Mesendoderm (in vitro differentiated cells): ENCODE results near the gene GTF2IRD1.
"Not testable (repeated sequence)": the region's sequence is repeated elsewhere in the genome, so short reads cannot be mapped to it uniquely, and the experiment has no call there.

Experiments
- DNase-seq: peaks from one replicate; pipeline ENCODE4 v3.0.0; 2013
- H2AK5ac ChIP-seq: 2 replicates; pipeline ENCODE4 v1.6.1; 2013; ENCODE audit warnings: low read length, inconsistent platforms
- H2BK120ac ChIP-seq: 2 replicates; pipeline ENCODE4 v1.6.1; 2013; ENCODE audit warnings: low read depth, mild to moderate bottlenecking, low read length, moderate library complexity, mixed read lengths
- H2BK15ac ChIP-seq: replicated peaks from 2 replicates; pipeline ENCODE4 v1.6.1; 2013; ENCODE audit warnings: low read depth, mild to moderate bottlenecking, moderate library complexity
- H2BK5ac ChIP-seq: 2 replicates; pipeline ENCODE4 v1.6.1; 2013; ENCODE audit warnings: low read length, inconsistent platforms
- H3K18ac ChIP-seq: 2 replicates; pipeline ENCODE4 v1.6.1; 2013; ENCODE audit warnings: mild to moderate bottlenecking, low read length, mixed read lengths
- H3K23ac ChIP-seq: one replicate; pipeline ENCODE4 v1.6.1; 2013; ENCODE audit warnings: low read length
- H3K27ac ChIP-seq: 2 replicates; pipeline ENCODE4 v1.5.1; 2013; ENCODE audit warnings: low read depth, mild to moderate bottlenecking, inconsistent platforms, low read length, moderate library complexity
- H3K27me3 ChIP-seq: 2 replicates; pipeline ENCODE4 v1.6.1; 2013; ENCODE audit warnings: low read length, control low read depth, mild to moderate bottlenecking, inconsistent platforms; ENCODE audit not compliant: insufficient read depth, poor library complexity
- H3K36me3 ChIP-seq: 2 replicates; pipeline ENCODE4 v1.6.1; 2013; ENCODE audit warnings: low read length, inconsistent platforms; ENCODE audit not compliant: control insufficient read depth, insufficient read depth
- H3K4ac ChIP-seq: one replicate; pipeline ENCODE4 v1.6.1; 2013; ENCODE audit warnings: low read depth, mild to moderate bottlenecking, low read length, moderate library complexity
- H3K4me1 ChIP-seq: 2 replicates; pipeline ENCODE4 v1.6.1; 2013; ENCODE audit warnings: low read depth, low read length, inconsistent platforms; ENCODE audit not compliant: control insufficient read depth
- H3K4me2 ChIP-seq: 2 replicates; pipeline ENCODE4 v1.6.1; 2013; ENCODE audit warnings: low read length
- H3K4me3 ChIP-seq: 2 replicates; pipeline ENCODE4 v1.5.1; 2013; ENCODE audit warnings: mild to moderate bottlenecking, low read length
- H3K56ac ChIP-seq: one replicate; pipeline ENCODE4 v1.6.1; 2013; ENCODE audit warnings: low read length
- H3K79me1 ChIP-seq: 2 replicates; pipeline ENCODE4 v1.6.1; 2013; ENCODE audit warnings: low read length, inconsistent platforms
- H3K79me2 ChIP-seq: 2 replicates; pipeline ENCODE4 v1.6.1; 2013; ENCODE audit warnings: mild to moderate bottlenecking, low read length; ENCODE audit not compliant: control insufficient read depth, insufficient read depth
- H3K9ac ChIP-seq: 2 replicates; pipeline ENCODE4 v1.6.1; 2013; ENCODE audit warnings: low read length, inconsistent platforms
- H4K5ac ChIP-seq: one replicate; pipeline ENCODE4 v1.6.1; 2013; ENCODE audit warnings: low read length
- H4K8ac ChIP-seq: one replicate; pipeline ENCODE4 v1.6.1; 2013; ENCODE audit warnings: low read depth, mild to moderate bottlenecking, control low read depth, low read length, moderate library complexity
- WGBS: extraction: QIAGEN DNeasy Blood & Tissue Kit; methylation state at CpG from one replicate; pipeline ENCODE4 v1.1.7; 2013; ENCODE audit warnings: low lambda C conversion rate, missing lambda C conversion rate; ENCODE audit not compliant: insufficient coverage; ENCODE audit errors: extremely low coverage; 5-methylcytosine and 5-hydroxymethylcytosine counted together

The GTF2IRD1 gene

DNA sequence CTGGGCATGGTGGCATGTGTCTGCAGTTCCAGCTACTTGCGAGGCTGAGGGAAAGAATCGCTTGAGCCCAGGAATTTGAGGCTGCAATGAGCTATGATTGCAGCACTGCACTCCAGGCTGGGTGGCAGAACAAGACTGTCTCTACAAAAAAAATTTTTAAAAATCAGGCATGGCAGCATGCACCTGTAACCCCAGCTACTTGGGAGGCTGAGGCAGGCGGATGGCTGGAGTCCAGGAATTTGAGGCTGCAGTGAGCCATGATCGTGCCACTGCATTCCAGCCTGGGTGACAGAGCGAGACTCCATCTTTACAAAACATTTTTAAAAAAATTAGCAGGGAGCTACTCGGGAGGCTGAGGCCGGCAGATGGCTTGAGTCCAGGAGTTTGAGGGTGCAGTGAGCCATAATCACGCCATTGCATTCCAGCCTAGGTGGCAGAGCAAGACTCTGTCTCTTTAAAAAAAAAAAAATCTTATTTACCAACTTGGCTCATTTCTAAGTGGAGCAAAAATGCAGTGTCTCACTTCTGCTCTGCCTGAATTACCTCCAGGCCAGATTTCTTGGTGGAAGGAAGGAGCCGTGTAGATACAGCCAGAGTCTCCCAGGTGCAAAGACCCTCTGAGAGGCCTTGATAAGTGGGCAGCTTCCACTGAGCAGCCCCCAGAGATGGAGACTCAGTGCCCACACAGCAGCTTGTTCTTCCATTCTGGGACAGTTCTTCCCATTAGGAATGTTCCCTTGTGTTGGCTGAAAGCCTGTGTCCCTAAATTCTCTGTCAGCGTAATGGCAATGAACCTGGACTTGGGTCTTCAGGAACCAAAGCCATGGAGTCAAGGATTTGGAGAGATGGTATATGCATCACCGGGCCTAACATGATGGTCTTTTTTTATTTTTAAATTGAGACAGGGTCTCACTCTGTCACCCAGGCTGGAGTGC is 30.0 kb downstream of the GTF2IRD1 start:
- Histone ChIP-seq H3K9ac (no peak overlapping the region), H3K79me1 (peaks cover 18% of the 10 kb centered on the region), H3K4me3 (no peak overlapping the region), H3K36me3 (no peaks in the 10 kb centered on the region), H2BK15ac (no peak overlapping the region), H3K23ac (no peak overlapping the region), H3K79me2 (peaks cover 9% of the 10 kb centered on the region), H4K8ac (no peak overlapping the region), H3K4me2 (no peak overlapping the region), H4K5ac (no peak overlapping the region), H2BK120ac (no peak overlapping the region), H3K18ac (no peak overlapping the region), H3K4me1 (peaks cover 7% of the 10 kb centered on the region), H3K27ac (no peak overlapping the region), H3K4ac (no peak overlapping the region), H3K56ac (no peak overlapping the region), H3K27me3 (no peaks in the 10 kb centered on the region), H2AK5ac (no peak overlapping the region), H2BK5ac (no peak overlapping the region)
- DNase-seq, result no peak
- WGBS, result no CpG with 5 or more reads among the region's 11 CpGs

DNA sequence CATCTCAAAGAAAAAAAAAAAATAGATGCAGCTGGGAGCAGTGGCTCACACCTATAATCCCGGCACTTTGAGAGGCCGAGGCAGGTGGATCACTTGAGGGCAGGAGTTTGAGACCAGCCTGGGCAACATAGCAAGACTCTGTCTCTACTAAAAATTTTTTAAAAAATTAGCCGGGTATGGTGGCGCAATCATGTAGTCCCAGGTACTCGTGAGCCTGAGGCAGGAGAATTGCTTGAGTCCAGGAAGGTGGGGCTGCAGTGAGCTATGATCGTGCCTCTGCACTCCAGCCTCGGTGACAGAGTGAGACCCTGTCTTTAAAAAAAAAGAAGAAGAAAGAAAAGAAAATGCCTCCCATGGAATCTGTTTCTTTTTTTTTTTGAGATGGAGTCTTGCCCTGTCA is 31.9 kb downstream of the GTF2IRD1 start:
- Histone ChIP-seq H3K56ac (no peak overlapping the region), H3K79me1 (peaks cover 16% of the 10 kb centered on the region), H4K5ac (no peak overlapping the region), H3K4ac (no peak overlapping the region), H3K36me3 (no peaks in the 10 kb centered on the region), H3K27ac (no peak overlapping the region), H2AK5ac (no peak overlapping the region), H3K23ac (no peak overlapping the region), H3K4me1 (peaks cover 3% of the 10 kb centered on the region), H2BK5ac (no peak overlapping the region), H3K18ac (no peak overlapping the region), H2BK120ac (no peak overlapping the region), H3K79me2 (peaks cover 9% of the 10 kb centered on the region), H3K4me2 (no peak overlapping the region), H3K4me3 (no peak overlapping the region), H3K9ac (no peak overlapping the region), H4K8ac (no peak overlapping the region), H2BK15ac (no peak overlapping the region), H3K27me3 (no peaks in the 10 kb centered on the region)
- no peak for DNase-seq
- no CpG with 5 or more reads among the region's 7 CpGs for WGBS

DNA sequence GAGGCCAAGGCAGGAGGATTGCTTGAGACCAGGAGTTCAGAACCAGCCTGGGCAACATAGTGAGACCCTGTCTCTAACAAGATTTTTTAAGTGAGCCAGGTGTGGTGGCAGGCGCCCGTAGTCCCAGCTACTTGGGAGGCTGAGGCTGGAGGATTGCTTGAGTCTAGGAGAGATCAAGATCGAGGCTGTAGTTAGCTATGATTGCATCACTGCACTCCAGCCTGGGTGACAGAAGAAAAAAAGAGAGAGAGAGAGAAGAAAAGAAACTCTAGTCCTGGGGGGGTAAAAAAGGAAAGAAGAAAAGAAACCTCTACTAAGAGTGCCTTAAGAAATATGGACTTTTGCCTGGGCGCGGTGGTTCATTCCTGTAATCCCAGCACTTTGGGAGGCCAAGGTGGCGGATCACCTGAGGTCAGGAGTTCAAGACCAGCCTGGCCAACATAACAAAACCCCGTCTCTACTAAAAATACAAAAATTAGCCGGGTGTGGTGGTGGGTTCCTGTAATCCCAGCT is 34.9 kb downstream of the GTF2IRD1 start:
- H3K9ac ChIP-seq, H3K4me3 ChIP-seq, H2BK5ac ChIP-seq, H3K23ac ChIP-seq, H4K5ac ChIP-seq, H2BK120ac ChIP-seq, H2BK15ac ChIP-seq, H3K4me1 ChIP-seq, H4K8ac ChIP-seq, H3K4me2 ChIP-seq, H3K27ac ChIP-seq, H3K79me1 ChIP-seq, H3K79me2 ChIP-seq, H2AK5ac ChIP-seq, H3K18ac ChIP-seq, H3K27me3 ChIP-seq, H3K4ac ChIP-seq, H3K36me3 ChIP-seq, DNase-seq, H3K56ac ChIP-seq: not testable (repeated sequence)
- no CpG with 5 or more reads among the region's 8 CpGs for WGBS

DNA sequence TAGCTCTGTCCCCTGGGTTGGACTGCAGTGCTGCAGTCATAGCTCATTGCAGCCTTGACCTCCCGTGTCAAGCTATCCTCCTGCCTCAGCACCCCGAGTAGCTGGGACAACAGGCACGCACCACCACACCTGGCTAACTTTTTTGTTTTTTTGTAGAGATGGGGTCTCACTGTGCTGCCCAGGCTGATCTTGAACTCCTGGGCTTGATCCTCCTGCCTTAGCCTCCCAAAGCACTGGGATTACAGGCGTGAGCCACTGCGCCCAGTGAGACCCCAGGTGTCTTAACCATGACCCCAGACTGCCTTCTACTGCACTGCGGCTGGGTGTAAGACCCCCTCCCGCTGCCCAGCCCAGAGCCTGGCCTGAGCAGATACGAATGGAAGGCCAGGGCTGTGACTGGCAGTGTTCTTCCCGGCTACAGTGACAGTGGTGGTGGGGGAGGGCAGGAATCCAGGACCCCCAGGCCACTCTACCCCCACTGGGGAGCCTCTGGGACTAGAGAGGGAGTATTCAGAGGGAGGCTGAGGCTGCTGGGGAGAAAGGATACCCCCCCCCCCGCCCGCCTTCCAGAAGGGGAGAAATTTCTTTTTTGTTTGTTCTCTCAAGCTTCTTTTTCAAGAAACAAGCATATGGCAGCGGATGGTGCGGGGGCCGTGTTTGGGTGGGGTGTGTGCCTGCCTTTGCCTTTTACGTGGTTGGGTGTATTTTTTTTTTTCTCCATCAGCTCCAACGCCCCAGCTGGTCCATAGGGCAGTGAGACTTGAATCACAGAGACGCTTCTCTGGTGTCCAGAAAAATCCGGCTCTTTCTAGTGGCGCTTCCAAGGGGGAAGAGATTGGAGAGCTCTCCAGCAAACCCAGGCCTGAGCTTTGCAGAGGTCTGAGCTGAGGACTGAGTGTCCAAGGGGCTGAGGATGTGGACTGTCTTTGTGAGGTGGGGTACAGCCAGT is 36.6 kb downstream of the GTF2IRD1 start:
- Histone ChIP-seq H2AK5ac (no peak overlapping the region), H4K8ac (no peak overlapping the region), H2BK5ac (no peak overlapping the region), H3K9ac (no peak overlapping the region), H3K56ac (no peak overlapping the region), H3K27me3 (no peaks in the 10 kb centered on the region), H3K4me1 (no peaks in the 10 kb centered on the region), H3K79me2 (no peaks in the 10 kb centered on the region), H4K5ac (no peak overlapping the region), H3K27ac (no peak overlapping the region), H3K18ac (no peak overlapping the region), H3K4ac (no peak overlapping the region), H2BK120ac (no peak overlapping the region), H2BK15ac (no peak overlapping the region), H3K36me3 (no peaks in the 10 kb centered on the region), H3K4me2 (no peak overlapping the region), H3K79me1 (peaks cover 6% of the 10 kb centered on the region), H3K23ac (no peak overlapping the region), H3K4me3 (no peak overlapping the region)
- no CpG with 5 or more reads among the region's 19 CpGs for WGBS
- DNase-seq, result no peak

DNA sequence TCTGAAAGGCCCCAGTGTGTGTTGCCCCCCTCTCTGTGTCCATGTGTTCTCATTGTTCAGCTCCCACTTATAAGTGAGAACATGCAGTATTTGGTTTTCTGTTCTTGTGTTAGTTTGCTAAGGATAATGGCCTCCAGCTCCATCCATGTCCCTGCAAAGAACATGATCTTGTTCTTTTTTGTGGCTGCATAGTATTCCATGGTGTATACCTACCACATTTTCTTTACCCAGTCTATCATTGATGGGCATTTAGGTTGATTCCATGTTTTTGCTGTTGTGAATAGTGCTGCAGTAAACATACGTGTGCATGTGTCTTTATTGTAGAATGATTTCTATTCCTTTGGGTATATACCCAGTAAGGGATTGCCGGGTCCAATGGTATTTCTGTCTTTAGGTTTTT is 37.8 kb downstream of the GTF2IRD1 start:
- not testable (repeated sequence) for H3K4me1 ChIP-seq, H4K5ac ChIP-seq, H3K18ac ChIP-seq, H3K9ac ChIP-seq, H3K4me2 ChIP-seq, H4K8ac ChIP-seq, H3K79me2 ChIP-seq, H3K4ac ChIP-seq, H3K27ac ChIP-seq, DNase-seq, H3K23ac ChIP-seq, H2BK15ac ChIP-seq, H3K56ac ChIP-seq, H2AK5ac ChIP-seq, H3K4me3 ChIP-seq, H2BK5ac ChIP-seq, H3K27me3 ChIP-seq, H2BK120ac ChIP-seq, H3K36me3 ChIP-seq
- WGBS, result no CpG with 5 or more reads among the region's 2 CpGs
- H3K79me1 ChIP-seq, result peaks cover 13% of the 10 kb centered on the region
